PC-3 (cell line): ENCODE measurements around the gene MED12. TPM values are rescaled to one million over a fixed set of nuclear protein-coding genes. Genes with fewer than 3 reads are reported as not detected.

ENCODE experiments used
- ATAC-seq: fragments of 200-7000 bp; cut with Tn5 transposase; 2 replicates; pipeline ENCODE4 v1.9.1; 2020; ENCODE audit warnings: mild to moderate bottlenecking, moderate library complexity
- BruUV-seq: library from RNA; stranded (reverse); fragments of 400-500 nt; replicated peaks from 2 replicates; lab custom pipeline; 2021; lab: Mats Ljungman, UMichigan
- CTCF ChIA-PET: fragments of 300-600 bp; sonication (Branson Sonifier 250); formaldehyde crosslinking; loops from one replicate; lab custom pipeline; 2022; ENCODE audit warnings: antibody characterized with exemption; lab: Charles Lee
- POLR2A ChIA-PET: fragments of 300-600 bp; sonication (Branson Sonifier 250); formaldehyde crosslinking; loops from one replicate; lab custom pipeline; 2022; ENCODE audit warnings: antibody characterized with exemption; ENCODE audit not compliant: unreplicated experiment; lab: Charles Lee
- DNase-seq: peaks from one replicate; pipeline ENCODE4 v3.0.0-alpha.2; 2015
- H2AFZ ChIP-seq: fragments of 300-600 bp; sonication (generic); 2 replicates; pipeline ENCODE4 v1.6.0; 2016; ENCODE audit warnings: antibody characterized with exemption, low read length
- H3F3A ChIP-seq: fragments of 300-600 bp; sonication (generic); one replicate; pipeline ENCODE4 v1.6.0; 2017; ENCODE audit warnings: antibody characterized with exemption, low read length, control low read depth, mild to moderate bottlenecking; ENCODE audit not compliant: unreplicated experiment
- H3K27ac ChIP-seq: fragments of 300-600 bp; sonication (generic); 2 replicates; pipeline ENCODE4 v1.5.1; 2016; ENCODE audit warnings: mild to moderate bottlenecking, low read length
- H3K27me3 ChIP-seq: fragments of 300-600 bp; sonication (generic); 2 replicates; pipeline ENCODE4 v1.6.1; 2016; ENCODE audit warnings: low read length, mixed read lengths
- H3K36me3 ChIP-seq: fragments of 300-600 bp; sonication (generic); 2 replicates; pipeline ENCODE4 v1.6.1; 2016; ENCODE audit warnings: low read depth, mixed run types, low read length, mixed read lengths
- H3K4me1 ChIP-seq: fragments of 300-600 bp; sonication (generic); 2 replicates; pipeline ENCODE4 v1.5.1; 2016; ENCODE audit warnings: low read length; ENCODE audit not compliant: insufficient read depth
- H3K4me2 ChIP-seq: fragments of 300-600 bp; sonication (generic); 2 replicates; pipeline ENCODE4 v1.6.0; 2016; ENCODE audit warnings: low read length
- H3K4me3 ChIP-seq: fragments of 300-600 bp; sonication (generic); 2 replicates; pipeline ENCODE4 v1.5.1; 2016; ENCODE audit warnings: mild to moderate bottlenecking, low read length, mixed read lengths
- H3K79me2 ChIP-seq: fragments of 300-600 bp; sonication (generic); 2 replicates; pipeline ENCODE4 v1.6.1; 2017; ENCODE audit warnings: low read length, mixed read lengths
- H3K9ac ChIP-seq: fragments of 300-600 bp; sonication (generic); 2 replicates; pipeline ENCODE4 v1.6.0; 2016; ENCODE audit warnings: mild to moderate bottlenecking, low read length
- H3K9me2 ChIP-seq: fragments of 300-600 bp; sonication (generic); replicated peaks from 2 replicates; pipeline ENCODE4 v1.6.1; 2016; ENCODE audit warnings: mixed run types, low read length, mixed read lengths
- H3K9me3 ChIP-seq: fragments of 300-600 bp; sonication (generic); 2 replicates; pipeline ENCODE4 v1.6.1; 2016; ENCODE audit warnings: low read length, mixed read lengths
- H4K20me1 ChIP-seq: fragments of 300-600 bp; sonication (generic); 2 replicates; pipeline ENCODE4 v1.6.1; 2016; ENCODE audit warnings: low read length, mixed read lengths
- EZH2 ChIP-seq: fragments of 300-600 bp; sonication (generic); IDR thresholded peaks from one replicate; pipeline ENCODE4 v1.6.1; 2017; ENCODE audit warnings: antibody characterized with exemption, mild to moderate bottlenecking, low read length; ENCODE audit not compliant: unreplicated experiment
- EZH2phosphoT487 ChIP-seq: fragments of 300-600 bp; sonication (generic); IDR thresholded peaks from 2 replicates; pipeline ENCODE4 v1.6.1; 2018; ENCODE audit warnings: mild to moderate bottlenecking, antibody characterized with exemption, low read length, borderline replicate concordance
- intact Hi-C: fragments of 100-400 bp; cut with micrococcal nuclease; formaldehyde crosslinking; loops from 2 replicates; pipeline ENCODE4 v1.9.0; 2023
- total RNA-seq: library from RNA; depleted of rRNA; stranded (reverse); fragments of >200 nt; gene quantifications from 2 replicates; pipeline ENCODE4 v1.2.3, GENCODE V29; 2014
- TF ChIP-seq, protein P1 (sequence below): fragments of 300-600 bp; sonication (generic); conservative IDR thresholded peaks from 2 replicates; pipeline ENCODE4 v1.5.1; 2017; ENCODE audit warnings: antibody characterized with exemption, low read depth, mild to moderate bottlenecking, low read length

Gene MED12
- total RNA-seq, 1 experiment from 2014 or later: 45.8 TPM

- intact Hi-C loops: no loop called here
- Histone ChIP-seq H3K4me2 (no peak overlapping the region), H3F3A (no peaks in the 10 kb centered on the region), H4K20me1 (no peaks in the 10 kb centered on the region), H3K36me3 (no peaks in the 10 kb centered on the region), H3K27ac (no peak overlapping the region), H2AFZ (no peak overlapping the region), H3K4me1 (no peaks in the 10 kb centered on the region; the same call in 1 of the 2 replicates), H3K27me3 (no peaks in the 10 kb centered on the region), H3K79me2 (no peaks in the 10 kb centered on the region), H3K9ac (no peak overlapping the region), H3K9me3 (no peaks in the 10 kb centered on the region), H3K9me2 (no peaks in the 10 kb centered on the region), H3K4me3 (no peak overlapping the region)
- TF ChIP-seq EZH2 (no peak), EZH2phosphoT487 (no peak)
- TF ChIP-seq, protein P1, sequence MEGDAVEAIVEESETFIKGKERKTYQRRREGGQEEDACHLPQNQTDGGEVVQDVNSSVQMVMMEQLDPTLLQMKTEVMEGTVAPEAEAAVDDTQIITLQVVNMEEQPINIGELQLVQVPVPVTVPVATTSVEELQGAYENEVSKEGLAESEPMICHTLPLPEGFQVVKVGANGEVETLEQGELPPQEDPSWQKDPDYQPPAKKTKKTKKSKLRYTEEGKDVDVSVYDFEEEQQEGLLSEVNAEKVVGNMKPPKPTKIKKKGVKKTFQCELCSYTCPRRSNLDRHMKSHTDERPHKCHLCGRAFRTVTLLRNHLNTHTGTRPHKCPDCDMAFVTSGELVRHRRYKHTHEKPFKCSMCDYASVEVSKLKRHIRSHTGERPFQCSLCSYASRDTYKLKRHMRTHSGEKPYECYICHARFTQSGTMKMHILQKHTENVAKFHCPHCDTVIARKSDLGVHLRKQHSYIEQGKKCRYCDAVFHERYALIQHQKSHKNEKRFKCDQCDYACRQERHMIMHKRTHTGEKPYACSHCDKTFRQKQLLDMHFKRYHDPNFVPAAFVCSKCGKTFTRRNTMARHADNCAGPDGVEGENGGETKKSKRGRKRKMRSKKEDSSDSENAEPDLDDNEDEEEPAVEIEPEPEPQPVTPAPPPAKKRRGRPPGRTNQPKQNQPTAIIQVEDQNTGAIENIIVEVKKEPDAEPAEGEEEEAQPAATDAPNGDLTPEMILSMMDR: no peak
- ATAC-seq (no peak), DNase-seq (no peak)
- no TSS peak for BruUV-seq
- CTCF ChIA-PET: no interaction called here
- POLR2A ChIA-PET: no interaction called here
Measured at GRCh38 chrX:71100581-71101505, 17.6 kb upstream of the MED12 start.

DNA sequence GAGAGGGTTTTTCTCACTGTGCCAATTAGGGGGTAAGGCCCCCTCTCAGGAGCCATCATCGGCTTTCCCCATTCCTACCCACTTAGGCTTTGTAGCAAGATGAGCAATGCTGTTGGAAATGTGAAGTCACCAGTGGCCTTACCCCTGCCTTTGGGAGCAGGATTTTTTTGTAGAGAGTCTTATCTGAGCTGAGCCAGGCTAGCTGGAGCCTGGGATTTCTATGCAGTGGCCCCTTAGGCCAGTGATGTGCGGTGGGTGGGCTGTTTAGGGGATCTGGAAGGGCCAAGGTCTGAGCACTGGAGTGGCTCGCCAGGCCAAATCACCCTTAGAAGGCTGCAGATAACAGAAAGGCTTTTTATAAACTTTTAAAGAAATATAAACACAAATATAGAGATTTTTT is 16.1 kb upstream of the MED12 start:
- no peaks in the 10 kb centered on the region for H3F3A ChIP-seq
- TF ChIP-seq EZH2 (no peak), EZH2phosphoT487 (no peak)
- TF ChIP-seq, protein P1: no peak
- CTCF ChIA-PET: no interaction called here

More for the DNA sequence above, 16.1 kb upstream of the MED12 start:
- H2AFZ ChIP-seq: no peak overlapping the region
- no peak for DNase-seq
- no peaks in the 10 kb centered on the region for H3K79me2 ChIP-seq
- no peaks in the 10 kb centered on the region for H3K27me3 ChIP-seq
- ATAC-seq: no peak
- H3K27ac ChIP-seq: no peak overlapping the region
- no peaks in the 10 kb centered on the region for H3K36me3 ChIP-seq
- no peaks in the 10 kb centered on the region for H3K9me2 ChIP-seq
- H4K20me1 ChIP-seq: no peaks in the 10 kb centered on the region
- H3K9ac ChIP-seq: no peak overlapping the region
- POLR2A ChIA-PET: no interaction called here
- no peak overlapping the region for H3K4me2 ChIP-seq
- BruUV-seq: no TSS peak
- intact Hi-C loops: no loop called here
- H3K9me3 ChIP-seq: no peaks in the 10 kb centered on the region
- H3K4me1 ChIP-seq: no peaks in the 10 kb centered on the region
- no peak overlapping the region for H3K4me3 ChIP-seq
